GM06990 (cell line): Measurements from ENCODE around the gene CLCN4.

Experiments
- DNase-seq: peaks from one replicate; pipeline ENCODE4 v3.0.0-alpha.2; 2011; ENCODE audit not compliant: insufficient read length; ENCODE audit errors: extremely low read depth
- H3K27me3 ChIP-seq: replicated peaks from 2 replicates; pipeline ENCODE4 v1.6.0; 2011; ENCODE audit warnings: low read length; ENCODE audit not compliant: control insufficient read depth, insufficient read depth
- H3K36me3 ChIP-seq: 2 replicates; pipeline ENCODE4 v1.5.1; 2011; ENCODE audit warnings: low read length; ENCODE audit not compliant: control insufficient read depth, insufficient read depth
- H3K4me3 ChIP-seq: replicated peaks from 2 replicates; pipeline ENCODE4 v1.5.1; 2011; ENCODE audit warnings: low read depth, mild to moderate bottlenecking, control low read depth, low read length
- TF ChIP-seq, protein P1 (sequence below): IDR thresholded peaks from 2 replicates; pipeline ENCODE4 v1.5.1; 2011; ENCODE audit warnings: low read length, control low read depth, mild to moderate bottlenecking, inconsistent platforms; ENCODE audit not compliant: insufficient read depth, poor library complexity, severe bottlenecking

The CLCN4 gene

GRCh38 chrX:10259716-10260115 lies 102.9 kb downstream of the CLCN4 start:
- TF ChIP-seq, protein P1, sequence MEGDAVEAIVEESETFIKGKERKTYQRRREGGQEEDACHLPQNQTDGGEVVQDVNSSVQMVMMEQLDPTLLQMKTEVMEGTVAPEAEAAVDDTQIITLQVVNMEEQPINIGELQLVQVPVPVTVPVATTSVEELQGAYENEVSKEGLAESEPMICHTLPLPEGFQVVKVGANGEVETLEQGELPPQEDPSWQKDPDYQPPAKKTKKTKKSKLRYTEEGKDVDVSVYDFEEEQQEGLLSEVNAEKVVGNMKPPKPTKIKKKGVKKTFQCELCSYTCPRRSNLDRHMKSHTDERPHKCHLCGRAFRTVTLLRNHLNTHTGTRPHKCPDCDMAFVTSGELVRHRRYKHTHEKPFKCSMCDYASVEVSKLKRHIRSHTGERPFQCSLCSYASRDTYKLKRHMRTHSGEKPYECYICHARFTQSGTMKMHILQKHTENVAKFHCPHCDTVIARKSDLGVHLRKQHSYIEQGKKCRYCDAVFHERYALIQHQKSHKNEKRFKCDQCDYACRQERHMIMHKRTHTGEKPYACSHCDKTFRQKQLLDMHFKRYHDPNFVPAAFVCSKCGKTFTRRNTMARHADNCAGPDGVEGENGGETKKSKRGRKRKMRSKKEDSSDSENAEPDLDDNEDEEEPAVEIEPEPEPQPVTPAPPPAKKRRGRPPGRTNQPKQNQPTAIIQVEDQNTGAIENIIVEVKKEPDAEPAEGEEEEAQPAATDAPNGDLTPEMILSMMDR = no peak
- no peak for DNase-seq
- H3K4me3 ChIP-seq = no peak overlapping the region
- no peaks in the 10 kb centered on the region for H3K27me3 ChIP-seq
- no peaks in the 10 kb centered on the region for H3K36me3 ChIP-seq

- Histone ChIP-seq H3K36me3 (no peaks in the 10 kb centered on the region), H3K4me3 (no peak overlapping the region), H3K27me3 (peaks cover 2% of the 10 kb centered on the region)
- DNase-seq = no peak
- TF ChIP-seq, protein P1 = no peak
Observed at GRCh38 chrX:10265775-10266174, 109.0 kb downstream of the CLCN4 start.

DNA sequence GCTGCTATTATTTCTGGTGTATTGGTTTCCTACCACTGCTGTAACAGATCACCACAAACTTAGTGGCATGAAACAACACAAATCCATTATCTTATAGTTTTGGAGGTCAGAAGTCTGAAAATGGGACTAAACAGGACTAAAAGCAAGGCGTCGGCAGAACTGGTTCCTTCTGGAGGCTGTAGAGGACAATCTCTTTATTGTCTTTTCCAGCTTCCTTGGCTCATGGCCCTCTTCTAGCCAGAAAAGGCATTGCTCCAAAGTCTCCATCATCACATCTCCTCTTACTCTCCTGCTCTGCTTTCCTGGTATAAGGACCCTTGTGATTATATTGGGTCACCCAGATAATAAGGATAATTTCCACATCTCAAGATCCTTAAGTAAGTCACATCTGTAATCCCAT lies 121.9 kb downstream of the CLCN4 start:
- Histone ChIP-seq H3K27me3 (no peaks in the 10 kb centered on the region; the same call in 1 of the 2 replicates), H3K4me3 (no peak overlapping the region), H3K36me3 (no peaks in the 10 kb centered on the region)
- TF ChIP-seq, protein P1 = no peak
- DNase-seq = no peak

GRCh38 chrX:10280071-10280470 lies 123.3 kb downstream of the CLCN4 start:
- Histone ChIP-seq H3K27me3 (no peaks in the 10 kb centered on the region; the same call in 1 of the 2 replicates), H3K4me3 (no peak overlapping the region), H3K36me3 (no peaks in the 10 kb centered on the region)
- TF ChIP-seq, protein P1 = no peak
- no peak for DNase-seq

DNA sequence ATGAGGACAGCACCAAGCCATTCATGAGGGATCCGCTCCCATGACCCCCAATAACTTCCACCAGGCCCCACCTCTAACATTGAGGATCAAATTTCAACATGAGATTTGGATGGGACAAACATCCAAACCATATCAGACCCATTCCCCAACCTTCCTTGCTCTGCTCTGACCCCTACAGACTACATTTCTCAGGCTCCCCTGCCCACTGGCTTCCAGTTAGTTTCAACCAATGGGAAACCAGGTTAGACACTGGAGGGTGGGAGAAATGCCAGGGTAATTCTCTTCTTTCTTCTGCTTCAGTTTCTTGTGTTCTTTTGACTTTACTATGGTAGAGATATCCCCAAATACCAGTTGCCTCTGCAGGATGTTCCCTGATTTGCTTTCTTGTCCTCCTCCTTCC lies 125.7 kb downstream of the CLCN4 start:
- TF ChIP-seq, protein P1 = no peak
- no peak for DNase-seq
- H3K4me3 ChIP-seq = no peak overlapping the region
- no peaks in the 10 kb centered on the region for H3K36me3 ChIP-seq
- peaks cover 1% of the 10 kb centered on the region; the same call in 1 of the 2 replicates for H3K27me3 ChIP-seq

GRCh38 chrX:10286195-10286594 lies 129.4 kb downstream of the CLCN4 start:
- DNase-seq = no peak
- TF ChIP-seq, protein P1 = no peak
- no peaks in the 10 kb centered on the region for H3K36me3 ChIP-seq
- H3K4me3 ChIP-seq = no peak overlapping the region
- 0 out of 2 replicates have a peak, but pooled peaks cover 1% of the 10 kb centered on the region for H3K27me3 ChIP-seq
